MM.1S (cell line): ENCODE measurements around the gene SH3TC1.

Experiments used
- DNase-seq: peaks from one replicate; pipeline ENCODE4 v3.0.0-alpha.2; 2015
- H2AFZ ChIP-seq: fragments of 300-600 bp; sonication (generic); 2 replicates; pipeline ENCODE4 v1.6.0; 2016; ENCODE audit warnings: antibody characterized with exemption, low read length
- H3F3A ChIP-seq: fragments of 300-600 bp; sonication (generic); 2 replicates; pipeline ENCODE4 v1.6.1; 2016; ENCODE audit warnings: mild to moderate bottlenecking, antibody characterized with exemption, low read length, moderate library complexity, mixed read lengths; ENCODE audit not compliant: insufficient read depth
- H3K27ac ChIP-seq: fragments of 300-600 bp; sonication (generic); 2 replicates; pipeline ENCODE4 v1.5.1; 2016; ENCODE audit warnings: mild to moderate bottlenecking, low read length
- H3K27me3 ChIP-seq: fragments of 300-600 bp; sonication (generic); replicated peaks from 2 replicates; pipeline ENCODE4 v1.6.0; 2016; ENCODE audit warnings: low read length; ENCODE audit not compliant: insufficient read depth
- H3K36me3 ChIP-seq: fragments of 300-600 bp; sonication (generic); replicated peaks from 2 replicates; pipeline ENCODE4 v1.6.1; 2016; ENCODE audit warnings: mild to moderate bottlenecking, low read length, mixed read lengths; ENCODE audit not compliant: insufficient read depth
- H3K4me1 ChIP-seq: fragments of 300-600 bp; sonication (generic); 2 replicates; pipeline ENCODE4 v1.6.1; 2016; ENCODE audit warnings: low read length, mixed read lengths
- H3K4me2 ChIP-seq: fragments of 300-600 bp; sonication (generic); 2 replicates; pipeline ENCODE4 v1.6.0; 2016; ENCODE audit warnings: low read depth, low read length
- H3K4me3 ChIP-seq: fragments of 300-600 bp; sonication (generic); 2 replicates; pipeline ENCODE4 v1.5.1; 2016; ENCODE audit warnings: low read length, mixed read lengths
- H3K79me2 ChIP-seq: fragments of 300-600 bp; sonication (generic); 2 replicates; pipeline ENCODE4 v1.6.1; 2016; ENCODE audit warnings: mixed run types, low read length, mixed read lengths
- H3K9ac ChIP-seq: fragments of 300-600 bp; sonication (generic); 2 replicates; pipeline ENCODE4 v1.6.1; 2016; ENCODE audit warnings: low read length, mixed read lengths
- H3K9me2 ChIP-seq: fragments of 300-600 bp; sonication (generic); replicated peaks from 2 replicates; pipeline ENCODE4 v1.6.1; 2016; ENCODE audit warnings: mild to moderate bottlenecking, low read length, mixed read lengths; ENCODE audit not compliant: insufficient read depth
- H3K9me3 ChIP-seq: fragments of 300-600 bp; sonication (generic); replicated peaks from 2 replicates; pipeline ENCODE4 v1.6.1; 2016; ENCODE audit warnings: mild to moderate bottlenecking, low read length, mixed read lengths; ENCODE audit not compliant: insufficient read depth
- H4K20me1 ChIP-seq: fragments of 300-600 bp; sonication (generic); 2 replicates; pipeline ENCODE4 v1.6.1; 2016; ENCODE audit warnings: mild to moderate bottlenecking, low read length, moderate library complexity, mixed read lengths; ENCODE audit not compliant: insufficient read depth
- CTCF ChIP-seq: fragments of 300-600 bp; sonication (generic); IDR thresholded peaks from 2 replicates; pipeline ENCODE4 v1.5.1; 2016; ENCODE audit warnings: antibody characterized with exemption, low read length, mixed read lengths
- EZH2 ChIP-seq: fragments of 300-600 bp; sonication (generic); optimal IDR thresholded peaks from 2 replicates; pipeline ENCODE3; 2017; ENCODE audit warnings: low read depth, mild to moderate bottlenecking, antibody characterized with exemption, low read length, mixed read lengths
- EZH2phosphoT487 ChIP-seq: fragments of 300-600 bp; sonication (generic); IDR thresholded peaks from 2 replicates; pipeline ENCODE4 v1.6.1; 2018; ENCODE audit warnings: antibody characterized with exemption, low read length

Gene SH3TC1

GRCh38 chr4:8281519-8282133 is 82.5 kb downstream of the SH3TC1 start:
- H3K9me3 ChIP-seq = no peaks in the 10 kb centered on the region
- no peaks in the 10 kb centered on the region for H3K4me1 ChIP-seq
- no peak overlapping the region for H3K27ac ChIP-seq
- no peak for DNase-seq
- H3K9me2 ChIP-seq = no peaks in the 10 kb centered on the region
- TF ChIP-seq EZH2 (no peak), EZH2phosphoT487 (no peak), CTCF (no peak)
- no peaks in the 10 kb centered on the region for H3F3A ChIP-seq
- no peak overlapping the region for H3K9ac ChIP-seq
- no peak overlapping the region for H3K4me3 ChIP-seq
- no peak overlapping the region for H2AFZ ChIP-seq
- peaks cover 99% of the 10 kb centered on the region for H3K27me3 ChIP-seq
- H4K20me1 ChIP-seq = no peaks in the 10 kb centered on the region
- H3K36me3 ChIP-seq = no peaks in the 10 kb centered on the region
- H3K4me2 ChIP-seq = no peak overlapping the region
- no peaks in the 10 kb centered on the region for H3K79me2 ChIP-seq

- no peaks in the 10 kb centered on the region for H4K20me1 ChIP-seq
- no peak overlapping the region for H2AFZ ChIP-seq
- no peaks in the 10 kb centered on the region for H3K36me3 ChIP-seq
- no peak for DNase-seq
- H3K9me3 ChIP-seq = no peaks in the 10 kb centered on the region
- no peaks in the 10 kb centered on the region for H3K79me2 ChIP-seq
- H3K4me1 ChIP-seq = no peaks in the 10 kb centered on the region
- H3K27me3 ChIP-seq = peaks cover 99% of the 10 kb centered on the region
- H3K4me3 ChIP-seq = no peak overlapping the region
- H3K27ac ChIP-seq = no peak overlapping the region
- TF ChIP-seq EZH2 = no peak
- TF ChIP-seq CTCF = no peak
- no peak for TF ChIP-seq EZH2phosphoT487
- no peaks in the 10 kb centered on the region for H3F3A ChIP-seq
- no peak overlapping the region for H3K4me2 ChIP-seq
- no peak overlapping the region for H3K9ac ChIP-seq
- no peaks in the 10 kb centered on the region for H3K9me2 ChIP-seq
These were observed 83.1 kb downstream of the SH3TC1 start for GRCh38 chr4:8282134-8282641.

- H3K79me2 ChIP-seq = no peaks in the 10 kb centered on the region
- no peak overlapping the region for H2AFZ ChIP-seq
- TF ChIP-seq EZH2phosphoT487 = no peak
- no peak for TF ChIP-seq EZH2
- no peak for TF ChIP-seq CTCF
- no peak overlapping the region for H3K4me2 ChIP-seq
- H3F3A ChIP-seq = no peaks in the 10 kb centered on the region
- no peak for DNase-seq
- peaks cover 99% of the 10 kb centered on the region for H3K27me3 ChIP-seq
- no peaks in the 10 kb centered on the region for H3K9me3 ChIP-seq
- H3K9ac ChIP-seq = no peak overlapping the region
- no peaks in the 10 kb centered on the region for H3K36me3 ChIP-seq
- no peaks in the 10 kb centered on the region for H3K9me2 ChIP-seq
- no peak overlapping the region for H3K4me3 ChIP-seq
- no peak overlapping the region for H3K27ac ChIP-seq
- H4K20me1 ChIP-seq = no peaks in the 10 kb centered on the region
- H3K4me1 ChIP-seq = no peaks in the 10 kb centered on the region
These were observed 83.7 kb downstream of the SH3TC1 start for GRCh38 chr4:8282742-8283141.
